ENCODE results near the gene DNASE2.

DNA sequence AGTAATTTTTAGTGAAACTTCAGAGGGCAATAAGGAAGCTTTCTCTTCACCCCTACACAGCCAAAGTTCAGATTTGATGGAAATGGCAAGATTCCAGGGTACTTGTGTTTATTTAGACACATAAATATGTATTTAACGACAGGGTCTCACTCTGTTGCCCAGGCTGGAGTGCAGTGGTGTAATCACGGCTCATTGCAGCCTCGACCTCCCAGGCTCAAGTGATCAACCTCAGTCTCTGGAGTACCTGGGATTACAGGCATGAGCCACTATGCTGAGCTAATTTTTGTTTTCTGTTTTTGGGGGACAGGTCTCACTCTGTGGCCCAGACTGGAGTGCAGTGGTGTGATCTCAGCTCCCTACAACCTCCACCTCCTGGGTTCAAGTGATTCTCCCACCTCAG, 39.8 kb upstream of the DNASE2 start:
- TF ChIP-seq POLR2A (IDR thresholded peaks at IDR 0.05), result no peak
- TF ChIP-seq, protein P1, sequence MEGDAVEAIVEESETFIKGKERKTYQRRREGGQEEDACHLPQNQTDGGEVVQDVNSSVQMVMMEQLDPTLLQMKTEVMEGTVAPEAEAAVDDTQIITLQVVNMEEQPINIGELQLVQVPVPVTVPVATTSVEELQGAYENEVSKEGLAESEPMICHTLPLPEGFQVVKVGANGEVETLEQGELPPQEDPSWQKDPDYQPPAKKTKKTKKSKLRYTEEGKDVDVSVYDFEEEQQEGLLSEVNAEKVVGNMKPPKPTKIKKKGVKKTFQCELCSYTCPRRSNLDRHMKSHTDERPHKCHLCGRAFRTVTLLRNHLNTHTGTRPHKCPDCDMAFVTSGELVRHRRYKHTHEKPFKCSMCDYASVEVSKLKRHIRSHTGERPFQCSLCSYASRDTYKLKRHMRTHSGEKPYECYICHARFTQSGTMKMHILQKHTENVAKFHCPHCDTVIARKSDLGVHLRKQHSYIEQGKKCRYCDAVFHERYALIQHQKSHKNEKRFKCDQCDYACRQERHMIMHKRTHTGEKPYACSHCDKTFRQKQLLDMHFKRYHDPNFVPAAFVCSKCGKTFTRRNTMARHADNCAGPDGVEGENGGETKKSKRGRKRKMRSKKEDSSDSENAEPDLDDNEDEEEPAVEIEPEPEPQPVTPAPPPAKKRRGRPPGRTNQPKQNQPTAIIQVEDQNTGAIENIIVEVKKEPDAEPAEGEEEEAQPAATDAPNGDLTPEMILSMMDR (IDR thresholded peaks at IDR 0.05), result no peak

All from heart left ventricle (tissue), 13 donors.